WI38 (cell line): ENCODE results near the gene KCTD14.
"Not testable (repeated sequence)": the region's sequence is repeated elsewhere in the genome, so short reads cannot be mapped to it uniquely, and the experiment has no call there.

Source experiments
- H3K4me3 ChIP-seq: 2 replicates; pipeline ENCODE4 v1.5.1; 2011; ENCODE audit warnings: low read depth, mild to moderate bottlenecking, control low read depth, low read length
- TF ChIP-seq, protein P1 (sequence below): IDR thresholded peaks from 2 replicates; pipeline ENCODE4 v1.5.1; 2012; ENCODE audit warnings: low read depth, mild to moderate bottlenecking, control low read depth, low read length

KCTD14 gene

DNA sequence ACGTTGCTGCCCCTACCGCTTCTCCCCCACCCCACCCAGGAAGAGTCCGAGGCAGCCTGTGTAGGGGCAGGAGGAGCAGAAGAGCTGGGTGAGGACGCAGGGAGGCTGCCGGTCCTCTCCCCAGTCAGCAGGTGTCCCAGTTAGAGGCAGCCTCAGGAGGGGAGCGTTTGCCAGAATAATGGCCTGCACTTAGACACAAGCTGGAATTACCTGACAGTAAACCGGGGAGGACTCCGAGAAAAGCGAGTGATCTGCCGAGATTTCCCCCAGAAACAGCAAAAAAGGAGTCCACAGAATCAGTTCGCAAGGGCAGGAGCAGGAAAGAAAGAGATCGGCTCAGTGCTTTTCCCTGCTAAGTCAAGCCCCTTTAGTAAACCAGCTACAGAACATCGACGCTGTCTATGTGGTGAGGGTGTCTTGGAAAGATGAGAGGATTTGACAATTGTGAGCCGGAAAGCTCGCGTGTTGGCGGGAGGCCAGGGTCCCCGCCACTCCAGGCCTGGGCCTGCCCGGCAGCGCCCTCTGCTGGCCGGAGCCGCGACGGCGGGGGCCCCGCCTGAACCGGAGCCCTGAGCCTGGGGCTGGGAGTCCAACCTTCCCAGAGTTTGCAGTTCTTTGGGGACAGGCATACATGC is 22.9 kb upstream of the KCTD14 start:
- H3K4me3 ChIP-seq = peak overlapping the region; percentile 46
- TF ChIP-seq, protein P1, sequence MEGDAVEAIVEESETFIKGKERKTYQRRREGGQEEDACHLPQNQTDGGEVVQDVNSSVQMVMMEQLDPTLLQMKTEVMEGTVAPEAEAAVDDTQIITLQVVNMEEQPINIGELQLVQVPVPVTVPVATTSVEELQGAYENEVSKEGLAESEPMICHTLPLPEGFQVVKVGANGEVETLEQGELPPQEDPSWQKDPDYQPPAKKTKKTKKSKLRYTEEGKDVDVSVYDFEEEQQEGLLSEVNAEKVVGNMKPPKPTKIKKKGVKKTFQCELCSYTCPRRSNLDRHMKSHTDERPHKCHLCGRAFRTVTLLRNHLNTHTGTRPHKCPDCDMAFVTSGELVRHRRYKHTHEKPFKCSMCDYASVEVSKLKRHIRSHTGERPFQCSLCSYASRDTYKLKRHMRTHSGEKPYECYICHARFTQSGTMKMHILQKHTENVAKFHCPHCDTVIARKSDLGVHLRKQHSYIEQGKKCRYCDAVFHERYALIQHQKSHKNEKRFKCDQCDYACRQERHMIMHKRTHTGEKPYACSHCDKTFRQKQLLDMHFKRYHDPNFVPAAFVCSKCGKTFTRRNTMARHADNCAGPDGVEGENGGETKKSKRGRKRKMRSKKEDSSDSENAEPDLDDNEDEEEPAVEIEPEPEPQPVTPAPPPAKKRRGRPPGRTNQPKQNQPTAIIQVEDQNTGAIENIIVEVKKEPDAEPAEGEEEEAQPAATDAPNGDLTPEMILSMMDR = peak; percentile 97

GRCh38 chr11:78044706-78045105 is 21.6 kb upstream of the KCTD14 start:
- TF ChIP-seq, protein P1 = no peak
- H3K4me3 ChIP-seq = no peak overlapping the region

GRCh38 chr11:78041843-78042440 is 18.9 kb upstream of the KCTD14 start:
- TF ChIP-seq, protein P1 = no peak

DNA sequence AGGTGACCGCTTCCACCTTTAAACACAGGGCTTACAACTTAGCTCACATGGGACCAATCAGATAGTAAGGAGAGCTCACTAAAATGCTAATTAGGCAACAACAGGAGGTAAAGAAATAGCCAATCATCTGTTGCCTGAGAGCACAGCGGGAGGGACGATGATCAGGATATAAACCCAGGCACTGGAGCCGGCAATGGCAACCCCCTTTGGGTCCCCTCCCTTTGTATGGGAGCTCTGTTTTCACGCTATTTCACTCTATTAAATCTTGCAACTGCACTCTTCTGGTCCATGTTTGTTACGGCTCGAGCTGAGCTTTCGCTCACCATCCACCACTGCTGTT is 18.3 kb upstream of the KCTD14 start:
- H3K4me3 ChIP-seq = not testable (repeated sequence)

More at GRCh38 chr11:78041843-78042440, 18.9 kb upstream of the KCTD14 start:
- H3K4me3 ChIP-seq = no peak overlapping the region

- no peak overlapping the region for H3K4me3 ChIP-seq
These were observed 17.8 kb upstream of the KCTD14 start for GRCh38 chr11:78040691-78041379.

DNA sequence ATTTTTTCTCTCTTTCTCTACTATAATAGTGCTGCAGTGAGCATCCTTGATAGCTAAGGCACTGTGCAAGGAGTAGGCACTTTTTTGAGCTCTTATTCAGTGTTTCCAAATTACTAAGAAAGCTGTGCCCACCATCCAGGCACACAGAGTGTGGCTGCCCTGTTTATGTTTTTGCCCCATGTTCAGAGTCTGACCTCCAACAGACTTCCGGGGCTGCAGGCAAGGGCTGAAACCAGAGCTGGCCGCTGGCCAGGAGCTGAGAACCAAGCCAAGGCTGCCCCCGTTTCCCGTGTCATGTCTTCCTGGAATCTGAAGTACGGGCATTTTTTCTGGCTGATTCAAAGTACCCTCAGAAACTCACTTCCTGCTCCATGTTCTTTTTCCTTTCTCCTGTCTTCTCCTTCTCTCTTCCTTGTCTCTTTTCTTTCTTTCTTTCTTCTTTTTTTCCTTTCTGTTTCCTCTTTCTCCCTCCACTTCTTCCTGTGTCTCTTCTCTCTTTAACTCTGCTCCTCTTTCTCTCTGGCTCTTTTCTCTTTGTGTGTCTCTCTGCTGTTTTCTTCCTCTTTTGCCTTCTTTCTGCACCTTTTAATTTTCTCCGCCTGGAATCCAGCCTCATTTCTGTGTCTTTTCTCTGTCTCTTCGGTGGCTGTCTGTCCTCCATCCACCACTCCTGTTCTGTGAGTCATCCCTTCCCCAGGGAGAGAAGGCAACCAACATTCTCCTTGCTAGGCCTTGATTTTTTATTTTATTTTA is 17.0 kb upstream of the KCTD14 start:
- peak overlapping the region; percentile 40 for H3K4me3 ChIP-seq
- TF ChIP-seq, protein P1 = no peak

More at GRCh38 chr11:78040691-78041379, 17.8 kb upstream of the KCTD14 start:
- TF ChIP-seq, protein P1 = no peak

DNA sequence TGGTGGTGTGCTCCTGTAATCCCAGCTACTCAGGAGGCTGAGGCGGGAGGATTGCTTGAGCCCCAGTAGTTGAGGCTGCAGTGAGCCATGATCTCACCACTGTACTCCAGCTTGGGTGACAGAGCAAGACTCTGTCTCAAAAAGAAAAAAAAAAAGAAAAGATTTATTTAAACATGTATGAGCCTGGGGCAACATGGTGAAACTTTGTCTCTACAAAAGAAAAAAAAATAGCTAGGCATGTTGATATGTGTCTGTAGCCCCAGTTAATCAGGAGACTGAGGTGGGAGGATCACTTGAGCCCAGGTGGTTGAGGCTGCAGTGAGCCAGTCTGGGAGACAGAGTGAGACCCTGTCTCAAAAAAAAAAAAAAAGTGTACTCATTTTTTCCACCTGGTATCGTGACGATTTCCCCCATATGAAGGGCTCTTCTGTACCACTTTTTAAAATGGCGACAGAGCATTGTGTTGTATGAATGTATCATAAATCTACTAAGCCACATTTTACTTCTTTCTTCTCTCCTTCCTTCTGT is 16.4 kb upstream of the KCTD14 start:
- TF ChIP-seq, protein P1 = no peak
- H3K4me3 ChIP-seq = peak overlapping the region; percentile 12; the same call in 1 of the 2 replicates
